HFF-Myc (cell line): ENCODE measurements around the gene RSL1D1.
"Not testable (repeated sequence)": the region's sequence is repeated elsewhere in the genome, so short reads cannot be mapped to it uniquely, and the experiment has no call there.

ENCODE experiments used
- DNase-seq: peaks from one replicate; pipeline ENCODE4 v3.0.0-alpha.2; 2011; ENCODE audit warnings: low read depth; ENCODE audit errors: extremely low read depth
- H3K4me3 ChIP-seq: replicated peaks from 2 replicates; pipeline ENCODE4 v1.5.1; 2011; ENCODE audit warnings: low read depth, mild to moderate bottlenecking, control low read depth, low read length
- CTCF ChIP-seq: IDR thresholded peaks from 2 replicates; pipeline ENCODE4 v1.5.1; 2012; ENCODE audit warnings: mild to moderate bottlenecking, low read depth, low read length, control low read depth; ENCODE audit errors: missing control alignments

The RSL1D1 gene

GRCh38 chr16:11794447-11794846 is 56.9 kb downstream of the RSL1D1 start:
- TF ChIP-seq CTCF = no peak
- DNase-seq = no peak
- H3K4me3 ChIP-seq = no peak overlapping the region

GRCh38 chr16:11793840-11794239 is 57.5 kb downstream of the RSL1D1 start:
- H3K4me3 ChIP-seq = no peak overlapping the region
- no peak for DNase-seq
- no peak for TF ChIP-seq CTCF

GRCh38 chr16:11792410-11793241 is 58.7 kb downstream of the RSL1D1 start:
- no peak for DNase-seq
- no peak overlapping the region for H3K4me3 ChIP-seq
- TF ChIP-seq CTCF = no peak

GRCh38 chr16:11791144-11791828 is 60.1 kb downstream of the RSL1D1 start:
- H3K4me3 ChIP-seq = no peak overlapping the region

GRCh38 chr16:11788914-11789313 is 62.4 kb downstream of the RSL1D1 start:
- no peak overlapping the region for H3K4me3 ChIP-seq
- no peak for TF ChIP-seq CTCF
- DNase-seq = no peak

More at GRCh38 chr16:11791144-11791828, 60.1 kb downstream of the RSL1D1 start:
- no peak for DNase-seq
- TF ChIP-seq CTCF = no peak

- DNase-seq, H3K4me3 ChIP-seq: not testable (repeated sequence)
These were observed 66.3 kb downstream of the RSL1D1 start for GRCh38 chr16:11784980-11785599.

GRCh38 chr16:11784381-11784780 is 67.0 kb downstream of the RSL1D1 start:
- H3K4me3 ChIP-seq, DNase-seq: not testable (repeated sequence)
